ENCODE results near the gene SNX9.

Gene SNX9

DNA sequence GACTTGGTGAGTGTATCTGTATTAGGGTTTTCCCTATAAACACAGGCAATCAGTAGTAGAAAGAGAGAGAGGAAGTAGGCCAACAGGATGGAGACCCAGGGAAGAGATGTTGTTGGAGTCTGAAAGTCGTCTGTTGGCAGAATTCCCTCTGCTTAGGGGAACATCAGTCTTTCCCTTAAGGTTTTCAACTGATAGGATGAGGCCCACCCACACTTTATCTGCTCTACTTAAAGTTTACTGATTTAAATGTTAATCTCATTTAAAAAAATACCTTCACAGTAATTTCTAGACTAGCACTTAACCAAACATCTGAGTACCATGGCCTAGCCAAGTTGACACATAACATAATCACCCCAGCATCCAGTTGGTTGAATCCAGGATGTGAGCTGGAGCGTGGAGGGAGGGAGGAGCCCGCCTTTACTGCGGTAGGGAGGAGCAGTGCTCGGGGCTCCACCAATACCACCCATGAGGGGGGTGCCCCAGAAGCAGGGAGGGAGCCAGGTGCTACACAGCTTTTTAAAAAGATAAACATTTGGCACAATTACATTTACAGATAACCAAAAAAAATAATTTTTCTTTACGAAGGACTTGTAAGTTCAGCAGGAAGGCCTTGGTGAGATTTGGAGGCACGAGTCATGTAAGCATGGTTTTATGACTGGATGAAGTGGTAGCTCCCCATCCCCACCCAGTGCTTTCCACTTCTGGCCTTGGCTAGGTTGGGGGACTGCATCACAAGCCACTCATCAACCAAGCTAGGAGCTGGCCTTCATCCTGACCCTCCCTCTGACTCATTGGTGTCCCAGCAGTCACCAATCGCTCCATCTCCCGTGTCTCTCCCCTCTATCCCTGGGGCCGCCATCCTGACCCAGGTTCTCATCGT lies 18.4 kb upstream of the SNX9 start:
- DNase-seq = no peak

GRCh38 chr6:157806131-157806855 lies 16.8 kb upstream of the SNX9 start:
- DNase-seq = no peak

- DNase-seq = no peak
These were observed 16.2 kb upstream of the SNX9 start for GRCh38 chr6:157806856-157807215.

DNA sequence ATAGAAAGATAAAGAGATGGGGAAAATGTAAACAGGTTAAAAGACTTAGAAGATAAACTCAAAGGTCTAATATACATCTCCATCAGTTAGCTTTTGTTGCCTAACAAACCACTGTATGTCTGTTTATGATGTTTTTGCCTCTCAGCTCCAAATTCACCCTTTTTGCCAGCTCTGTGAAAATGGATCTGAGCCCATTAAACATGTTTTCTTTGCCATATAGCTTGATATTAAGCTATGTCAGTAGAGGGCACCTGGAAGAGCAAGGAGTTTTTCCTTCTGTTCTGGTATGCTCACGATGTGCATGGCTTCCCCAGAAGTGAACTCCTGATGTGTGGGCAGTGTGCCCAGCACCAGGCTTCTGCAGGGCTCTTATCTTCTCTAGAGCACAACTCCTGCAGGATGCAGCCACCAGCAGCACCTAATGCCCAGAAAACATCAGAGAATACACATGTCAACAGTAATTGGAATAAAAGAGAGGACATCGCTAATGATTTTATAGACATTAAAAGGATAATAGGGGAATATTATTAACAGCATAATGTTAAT lies 14.6 kb upstream of the SNX9 start:
- DNase-seq = no peak

DNA sequence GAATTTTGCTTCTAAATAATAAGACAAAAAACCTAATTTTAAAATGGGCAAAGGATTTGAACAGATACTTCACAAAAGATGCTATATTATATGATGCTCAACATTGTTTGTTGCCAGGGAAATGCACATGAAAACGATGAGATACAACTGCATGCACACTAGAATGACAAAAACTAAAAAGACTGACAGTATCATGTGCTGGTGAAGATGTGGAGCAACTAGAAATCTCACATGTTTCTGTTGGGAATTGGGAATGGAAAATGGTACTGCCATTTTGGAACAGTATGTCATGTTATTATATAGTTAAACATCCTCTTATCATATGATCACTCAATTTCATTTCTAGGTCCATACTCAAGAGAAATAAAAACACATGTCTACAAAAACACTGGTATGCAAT lies 13.4 kb upstream of the SNX9 start:
- DNase-seq = no peak

DNA sequence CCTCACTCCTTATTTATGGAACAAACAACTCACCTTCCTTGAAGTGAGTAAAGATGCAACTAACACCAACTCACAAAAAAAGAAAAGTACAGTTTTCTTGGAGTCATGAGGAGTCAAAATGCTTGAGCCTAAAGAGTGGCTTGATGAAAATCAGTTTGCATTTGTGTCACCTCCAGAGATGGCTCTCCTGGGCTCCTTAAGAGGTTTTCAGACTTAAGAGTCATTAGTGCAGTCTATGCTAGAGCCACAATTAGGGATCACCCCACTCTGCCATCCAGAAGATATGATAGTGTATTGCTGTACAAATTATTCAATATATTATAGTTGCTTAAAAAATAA lies 11.9 kb upstream of the SNX9 start:
- no peak for DNase-seq

DNA sequence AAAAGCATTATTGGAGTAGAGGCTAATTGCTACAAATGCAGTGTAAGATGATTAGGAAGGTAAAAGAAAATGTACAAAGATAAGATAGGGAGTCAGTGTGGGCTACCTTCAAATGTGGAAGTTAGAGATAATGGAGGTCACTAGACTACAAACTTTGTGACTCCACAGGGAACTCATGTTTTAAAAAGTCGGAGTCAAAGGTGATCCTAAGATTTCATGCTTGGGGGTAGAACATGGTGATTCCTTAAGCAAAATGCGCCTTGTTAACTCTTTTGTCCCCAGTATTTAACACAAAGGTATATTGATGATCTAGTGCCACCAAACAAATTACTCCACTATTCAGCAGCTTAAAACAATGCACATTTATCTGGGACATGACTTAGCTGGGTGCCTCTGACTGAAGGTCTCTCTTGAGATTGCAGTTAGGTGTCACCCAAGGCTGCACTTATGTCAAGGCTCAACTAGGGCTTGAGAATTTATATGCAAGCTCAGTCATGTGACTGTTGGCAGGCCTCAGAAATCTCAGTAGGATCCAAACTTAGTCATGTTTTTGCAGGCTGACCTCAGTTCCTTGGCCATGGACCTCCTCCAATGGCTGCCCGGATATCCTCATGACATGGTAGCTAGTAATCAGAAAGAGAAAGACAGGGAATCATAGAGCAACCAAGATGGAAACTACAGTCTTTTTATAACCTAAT lies 11.4 kb upstream of the SNX9 start:
- DNase-seq = no peak

DNA sequence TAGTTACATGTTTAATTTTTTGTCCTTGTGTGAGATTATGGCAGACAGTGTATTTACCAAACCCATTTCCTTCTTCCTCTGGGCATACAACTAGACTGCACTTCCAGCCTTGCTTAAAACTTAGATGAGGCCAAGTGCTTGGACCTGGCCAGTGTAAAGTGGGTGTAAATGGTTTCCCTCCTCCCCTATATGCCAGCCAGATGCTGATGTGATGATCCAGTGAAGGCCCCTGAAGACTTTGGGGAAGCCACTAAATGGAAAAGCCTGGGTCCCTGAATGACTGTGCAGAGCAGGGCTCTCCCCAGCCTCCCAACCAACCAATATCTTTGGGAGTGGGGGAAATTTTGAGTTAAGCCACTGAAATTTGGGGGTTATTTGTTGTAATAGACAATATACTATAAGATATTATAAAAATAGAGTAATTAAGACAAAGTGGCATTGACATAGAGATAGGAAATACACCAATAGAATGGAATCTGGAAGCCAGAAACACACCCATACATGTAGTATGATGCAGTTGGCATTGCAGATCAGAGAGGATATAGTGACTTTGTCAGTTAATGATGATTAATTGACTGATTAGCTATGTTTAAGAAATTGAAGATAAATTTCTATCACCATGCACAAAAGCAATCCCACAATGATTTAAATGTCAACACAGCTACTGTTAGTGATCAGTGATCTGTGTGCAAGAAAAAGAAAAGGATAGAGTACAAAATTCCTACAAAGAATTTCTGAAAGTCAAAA lies 10.4 kb upstream of the SNX9 start:
- DNase-seq = no peak

DNA sequence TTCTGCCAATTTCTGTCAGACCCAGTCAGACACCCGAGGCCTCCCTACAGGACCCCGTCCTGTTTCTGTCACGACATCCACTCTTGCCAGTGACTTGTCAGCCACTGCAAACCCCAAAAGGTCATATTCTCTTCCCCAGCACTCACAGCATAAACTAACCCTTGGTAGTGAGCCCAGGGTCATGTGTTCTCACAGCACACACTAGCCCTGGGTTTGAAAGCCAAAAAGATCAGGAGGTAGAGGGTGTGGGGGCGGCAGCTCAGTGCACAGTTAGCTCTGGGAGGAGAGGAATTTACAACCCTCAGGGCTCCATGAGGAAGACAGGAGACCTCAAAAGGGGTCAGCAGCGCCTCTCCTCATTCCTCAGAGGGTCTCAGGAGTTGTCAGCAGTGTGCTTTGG lies 9.9 kb upstream of the SNX9 start:
- DNase-seq = no peak

DNA sequence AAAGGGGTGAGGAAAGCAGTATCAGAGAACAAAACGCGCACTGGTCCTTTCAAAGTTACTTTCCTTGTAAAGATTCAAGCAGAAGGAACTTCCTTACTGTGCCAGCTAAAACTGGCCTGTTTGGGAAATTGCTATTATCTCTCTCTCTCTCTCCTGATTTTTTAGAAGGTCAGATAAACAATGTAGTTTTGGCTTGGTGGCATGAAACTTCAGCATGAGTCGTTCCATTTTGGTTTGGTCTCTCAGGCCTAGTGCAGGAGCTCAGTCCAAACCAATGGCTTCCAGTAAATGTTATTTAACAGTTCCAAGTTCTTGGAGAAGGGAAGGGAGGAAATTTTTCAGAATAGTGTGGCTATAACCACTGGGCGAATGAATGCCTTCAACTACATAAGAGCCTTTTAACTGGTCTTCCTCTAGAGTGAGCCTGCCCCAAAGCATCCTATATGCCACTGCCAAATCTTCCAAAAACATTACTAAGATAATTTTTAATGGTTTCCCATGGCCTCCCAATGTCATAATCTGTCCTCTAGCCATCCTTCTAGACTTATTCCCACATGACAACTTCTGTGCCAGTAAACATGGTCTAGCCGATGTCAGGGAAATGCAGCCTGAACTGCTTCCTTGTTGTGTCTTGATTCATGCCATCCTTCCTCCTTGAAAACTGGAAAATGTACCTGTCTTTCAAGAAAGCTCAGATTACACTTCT lies 9.1 kb upstream of the SNX9 start:
- no peak for DNase-seq

DNA sequence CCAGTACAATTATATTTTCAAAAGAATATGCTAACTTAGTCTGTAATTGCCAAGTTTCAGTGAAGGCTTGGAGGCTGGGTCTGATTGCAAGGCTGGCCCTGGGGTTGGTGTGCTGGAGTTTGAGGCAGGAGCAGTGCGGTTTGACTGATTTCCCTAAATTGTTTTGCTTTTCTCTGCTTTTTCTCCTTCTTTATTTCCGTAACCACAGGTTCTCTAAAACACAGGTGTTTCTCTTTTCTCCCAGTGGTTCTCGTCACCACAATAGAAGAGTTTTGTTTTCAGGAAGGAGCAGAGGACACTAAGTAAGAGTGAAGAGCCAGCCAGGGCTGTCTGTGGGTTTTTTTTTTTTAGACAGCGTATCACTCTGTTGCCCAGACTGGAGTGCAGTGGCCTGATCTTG lies 8.2 kb upstream of the SNX9 start:
- no peak for DNase-seq

GRCh38 chr6:157821342-157822033 lies 1.6 kb upstream of the SNX9 start:
- no peak for DNase-seq

- DNase-seq = peak; percentile 26
These were observed 623 bp upstream of the SNX9 start for GRCh38 chr6:157822245-157823000.

DNA sequence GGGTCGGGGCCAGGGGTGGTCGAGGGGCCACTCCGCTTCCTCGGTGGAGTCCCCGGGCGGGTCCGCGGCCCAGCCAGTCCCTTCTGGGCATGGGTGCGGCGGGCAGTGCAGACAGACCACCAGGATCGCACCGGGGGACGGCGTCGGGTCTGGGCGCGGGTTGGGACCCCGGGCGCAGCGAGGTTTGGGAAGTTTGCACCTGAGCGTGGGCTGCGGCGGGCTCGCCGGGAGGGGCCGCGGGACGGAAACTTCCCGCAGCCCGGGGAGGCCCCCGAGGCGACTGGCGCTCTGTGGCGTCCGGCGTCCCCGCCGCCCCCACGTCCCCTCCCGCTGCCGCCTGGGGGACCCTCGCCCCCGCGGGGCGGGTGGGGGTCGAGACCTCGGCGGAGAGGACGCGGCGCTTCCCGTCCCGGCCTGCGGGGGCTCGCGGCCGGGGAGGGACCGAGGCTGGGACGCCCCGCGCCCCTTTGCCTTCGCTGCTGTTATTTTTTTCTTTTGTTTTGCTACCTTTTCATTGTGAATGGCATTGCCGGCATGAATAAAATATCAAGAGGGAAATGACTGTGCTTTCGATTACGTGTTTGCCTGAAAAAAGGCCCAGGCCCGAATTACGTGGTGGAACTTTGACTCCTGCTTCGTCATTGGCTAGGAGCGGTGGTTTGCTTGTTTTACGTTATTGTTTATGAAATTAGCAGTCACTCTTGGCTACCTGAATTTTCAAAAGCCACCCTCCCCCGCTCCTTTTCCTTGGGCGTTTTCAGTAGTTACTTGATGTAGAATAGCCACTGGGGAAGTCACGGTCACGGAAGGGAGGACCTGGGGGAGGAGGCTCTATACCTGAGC lies 703 bp downstream of the SNX9 start:
- peak; percentile 29 for DNase-seq

DNA sequence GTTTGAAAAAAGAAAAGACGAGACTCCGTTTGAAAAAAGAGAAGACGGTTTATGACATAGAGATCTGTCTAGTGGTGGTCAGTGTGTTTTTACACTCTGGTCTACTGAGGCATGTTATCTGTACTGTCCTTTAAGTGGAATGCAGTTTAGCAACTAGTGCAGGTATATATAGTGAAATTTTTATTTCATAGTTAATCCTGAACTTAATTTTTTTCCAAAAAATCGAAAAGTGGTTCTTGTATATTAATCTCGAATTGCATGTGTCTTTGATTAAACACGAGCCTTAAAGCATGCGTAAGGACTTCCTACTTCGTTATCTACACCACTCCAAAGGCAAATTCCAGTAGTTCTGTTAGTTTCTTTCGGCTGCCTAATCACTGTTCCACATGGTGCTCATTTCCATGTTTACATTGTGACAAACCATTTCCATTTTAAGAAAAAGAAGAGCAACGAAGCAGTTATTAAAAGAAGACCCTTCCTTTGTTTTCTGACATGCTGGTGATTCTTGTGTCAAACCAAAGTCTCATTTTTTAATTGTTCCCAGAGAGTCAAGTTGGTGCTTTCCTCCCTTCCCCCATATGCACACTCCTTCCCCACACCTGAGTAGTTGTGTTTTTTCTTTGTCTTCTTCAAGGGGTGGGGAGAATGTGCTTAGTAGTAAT lies 2.3 kb downstream of the SNX9 start:
- no peak for DNase-seq

GRCh38 chr6:157830354-157831017 lies 7.4 kb downstream of the SNX9 start:
- DNase-seq = no peak

GRCh38 chr6:157831018-157831369 lies 7.9 kb downstream of the SNX9 start:
- DNase-seq = no peak

DNA sequence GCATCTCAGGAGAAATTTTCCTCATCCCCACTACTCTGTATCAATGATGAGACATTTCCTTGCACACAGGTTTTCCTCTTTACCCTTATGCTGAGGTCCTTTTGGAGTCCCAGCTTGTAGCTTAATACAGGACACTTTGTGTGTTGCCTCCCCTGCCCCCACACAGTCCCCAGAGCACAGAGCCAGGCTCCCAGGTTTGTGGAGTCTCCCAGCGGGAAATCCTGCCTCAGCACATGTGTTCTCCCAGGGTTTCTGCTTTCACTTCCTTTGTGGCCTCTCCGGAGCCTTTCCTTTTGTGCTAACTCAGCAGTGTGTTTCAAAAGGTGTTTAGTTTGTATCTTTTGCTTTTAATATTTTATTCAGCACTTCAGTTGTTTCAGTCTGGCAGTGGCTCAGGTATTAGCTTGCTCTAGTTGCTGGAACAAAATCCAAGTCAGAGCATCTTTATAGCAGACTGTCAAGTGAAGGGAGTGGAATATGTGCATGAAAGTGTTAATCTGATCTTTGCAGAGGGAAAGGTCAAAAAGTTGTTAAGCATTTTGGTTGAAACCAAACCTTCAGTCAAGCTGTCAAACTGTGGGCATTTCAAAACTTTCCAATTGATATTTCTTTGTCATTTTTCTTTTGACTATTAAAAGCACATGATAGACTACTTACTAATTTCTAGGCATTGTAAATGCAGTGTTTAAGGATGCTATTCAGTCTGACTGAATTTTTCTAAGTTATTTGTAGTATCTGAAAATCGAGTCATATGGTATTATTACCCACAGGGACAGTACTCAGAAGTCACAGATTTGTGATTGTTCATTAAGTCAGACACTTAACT lies 8.6 kb downstream of the SNX9 start:
- no peak for DNase-seq

All from 8988T (cell line).